T-helper 2 cell treated with Interferon-gamma antibody and Interleukin-4, amounts not matched to agents 100 ng/mL and 5 ng/mL, for 36 hours (primary cell): ENCODE results near the gene RAD51B. TPM values are rescaled to one million over a fixed set of nuclear protein-coding genes. Genes with fewer than 3 reads are reported as not detected.

Source experiments
- intact Hi-C: fragments of 100-400 bp; cut with micrococcal nuclease; formaldehyde crosslinking; loops from one replicate; pipeline ENCODE4 v1.15.1; 2023
- total RNA-seq: library from RNA; stranded (reverse); gene quantifications from 2 replicates; pipeline ENCODE4 v1.2.3, GENCODE V29; 2022

Gene RAD51B
- total RNA-seq, 1 donor from 2014 or later: 31.7 TPM

GRCh38 chr14:68495101-68496039 is 675.8 kb downstream of the RAD51B start:
- intact Hi-C loops: no loop called here

- intact Hi-C loops: no loop called here
Observed at GRCh38 chr14:68497011-68497410, 677.4 kb downstream of the RAD51B start.

GRCh38 chr14:68499451-68499850 is 679.9 kb downstream of the RAD51B start:
- intact Hi-C loops: no loop called here

- intact Hi-C loops: no loop called here
Observed at GRCh38 chr14:68501171-68501570, 681.6 kb downstream of the RAD51B start.

- intact Hi-C loops: no loop called here
Observed at GRCh38 chr14:68501614-68502052, 682.1 kb downstream of the RAD51B start.

- intact Hi-C loops: no loop called here
Observed at GRCh38 chr14:68502230-68502629, 682.7 kb downstream of the RAD51B start.

- intact Hi-C loops: no loop called here
Observed at GRCh38 chr14:68503186-68503825, 683.7 kb downstream of the RAD51B start.

GRCh38 chr14:68504861-68505260 is 685.3 kb downstream of the RAD51B start:
- intact Hi-C loops: no loop called here

GRCh38 chr14:68506021-68506644 is 686.6 kb downstream of the RAD51B start:
- intact Hi-C loops: no loop called here

- intact Hi-C loops: no loop called here
Observed at GRCh38 chr14:68506645-68507419, 687.3 kb downstream of the RAD51B start.

- intact Hi-C loops: no loop called here
Observed at GRCh38 chr14:68507544-68508081, 688.0 kb downstream of the RAD51B start.

- intact Hi-C loops: no loop called here
Observed at GRCh38 chr14:68508581-68508980, 689.0 kb downstream of the RAD51B start.

- intact Hi-C loops: no loop called here
Observed at GRCh38 chr14:68509188-68509983, 689.8 kb downstream of the RAD51B start.

- intact Hi-C loops: no loop called here
Observed at GRCh38 chr14:68510201-68511128, 690.9 kb downstream of the RAD51B start.

- intact Hi-C loops: no loop called here
Observed at GRCh38 chr14:68511129-68512047, 691.8 kb downstream of the RAD51B start.

GRCh38 chr14:68512088-68512487 is 692.5 kb downstream of the RAD51B start:
- intact Hi-C loops: no loop called here

- intact Hi-C loops: no loop called here
Observed at GRCh38 chr14:68513137-68513536, 693.6 kb downstream of the RAD51B start.
